Astrocyte of the cerebellum (primary cell): ENCODE data around the gene NUDT14.

Experiments used
- DNase-seq: peaks from one replicate; pipeline ENCODE4 v3.0.0-alpha.2; 2011; ENCODE audit warnings: low read depth
- H3K4me3 ChIP-seq: 2 replicates; pipeline ENCODE4 v1.5.1; 2011; ENCODE audit warnings: mild to moderate bottlenecking, low read depth, low read length, moderate library complexity
- in situ Hi-C: cut with HindIII; loops from 2 replicates; pipeline ENCODE4 v1.10.0; 2017; ENCODE audit warnings: low sequenced_read_pairs
- TF ChIP-seq, protein P1 (sequence below): IDR thresholded peaks from 2 replicates; pipeline ENCODE4 v1.5.1; 2012; ENCODE audit warnings: low read length, low read depth, moderate library complexity, mild to moderate bottlenecking; ENCODE audit errors: missing control alignments

The NUDT14 gene

DNA sequence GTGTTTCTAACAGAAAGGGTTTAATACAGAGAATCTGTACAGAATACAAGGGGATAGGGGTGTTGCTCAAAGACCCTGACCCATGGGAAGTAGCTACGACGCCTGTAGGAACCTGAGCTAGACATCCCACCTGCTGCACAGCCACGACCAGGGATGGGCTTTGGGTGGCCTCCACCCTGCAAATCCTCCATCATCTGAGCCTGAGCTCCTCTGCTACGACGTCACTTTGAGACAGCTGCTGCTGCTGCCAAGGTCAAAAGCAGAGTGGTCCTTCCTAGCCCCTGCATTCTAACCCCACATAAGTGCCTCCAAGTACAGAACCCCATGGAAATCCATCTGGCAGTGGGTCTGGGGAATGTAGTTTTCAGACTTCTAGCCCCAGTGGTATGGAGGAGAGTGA is 56.3 kb downstream of the NUDT14 start:
- in situ Hi-C loops: no loop called here
- TF ChIP-seq, protein P1, sequence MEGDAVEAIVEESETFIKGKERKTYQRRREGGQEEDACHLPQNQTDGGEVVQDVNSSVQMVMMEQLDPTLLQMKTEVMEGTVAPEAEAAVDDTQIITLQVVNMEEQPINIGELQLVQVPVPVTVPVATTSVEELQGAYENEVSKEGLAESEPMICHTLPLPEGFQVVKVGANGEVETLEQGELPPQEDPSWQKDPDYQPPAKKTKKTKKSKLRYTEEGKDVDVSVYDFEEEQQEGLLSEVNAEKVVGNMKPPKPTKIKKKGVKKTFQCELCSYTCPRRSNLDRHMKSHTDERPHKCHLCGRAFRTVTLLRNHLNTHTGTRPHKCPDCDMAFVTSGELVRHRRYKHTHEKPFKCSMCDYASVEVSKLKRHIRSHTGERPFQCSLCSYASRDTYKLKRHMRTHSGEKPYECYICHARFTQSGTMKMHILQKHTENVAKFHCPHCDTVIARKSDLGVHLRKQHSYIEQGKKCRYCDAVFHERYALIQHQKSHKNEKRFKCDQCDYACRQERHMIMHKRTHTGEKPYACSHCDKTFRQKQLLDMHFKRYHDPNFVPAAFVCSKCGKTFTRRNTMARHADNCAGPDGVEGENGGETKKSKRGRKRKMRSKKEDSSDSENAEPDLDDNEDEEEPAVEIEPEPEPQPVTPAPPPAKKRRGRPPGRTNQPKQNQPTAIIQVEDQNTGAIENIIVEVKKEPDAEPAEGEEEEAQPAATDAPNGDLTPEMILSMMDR: no peak
- H3K4me3 ChIP-seq: no peak overlapping the region
- no peak for DNase-seq

DNA sequence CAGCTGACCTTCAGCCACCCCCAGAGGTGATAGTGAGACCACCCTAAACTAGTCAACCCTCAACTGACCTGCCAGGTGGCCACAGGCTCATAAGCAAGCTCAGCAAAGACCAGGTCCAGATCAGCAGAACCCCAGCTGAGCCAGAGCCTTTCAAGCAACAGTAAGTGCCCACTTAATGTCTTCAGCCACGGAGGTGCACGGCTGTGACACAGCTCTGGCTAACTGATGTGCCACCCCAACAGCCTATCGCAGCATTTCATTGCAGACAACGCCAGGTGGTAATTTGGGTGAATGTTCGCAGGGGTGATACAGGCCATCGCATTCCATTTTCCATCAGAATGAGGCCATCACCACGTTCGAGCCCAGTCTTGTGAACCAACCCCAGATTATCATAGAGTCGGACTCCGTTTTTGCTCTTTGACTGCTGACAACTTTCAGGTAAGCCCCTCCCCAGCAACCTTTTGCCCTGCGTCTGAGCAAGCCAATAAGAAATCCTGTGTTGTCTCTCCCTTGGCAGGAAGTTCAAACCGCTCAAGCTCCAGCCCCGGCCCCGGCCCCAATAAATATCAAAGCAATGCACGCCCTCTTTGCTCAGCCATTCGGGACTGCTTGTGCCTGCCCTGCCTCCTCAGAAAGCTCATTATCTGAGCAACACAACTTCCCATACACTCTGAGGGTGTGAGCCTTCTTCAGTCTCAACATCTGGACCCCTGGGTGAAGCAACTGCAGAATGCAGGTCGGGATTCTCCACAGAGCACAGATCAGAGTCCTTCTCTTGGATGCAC is 56.9 kb downstream of the NUDT14 start:
- TF ChIP-seq, protein P1: no peak
- no peak overlapping the region for H3K4me3 ChIP-seq
- in situ Hi-C loops: no loop called here
- no peak for DNase-seq

DNA sequence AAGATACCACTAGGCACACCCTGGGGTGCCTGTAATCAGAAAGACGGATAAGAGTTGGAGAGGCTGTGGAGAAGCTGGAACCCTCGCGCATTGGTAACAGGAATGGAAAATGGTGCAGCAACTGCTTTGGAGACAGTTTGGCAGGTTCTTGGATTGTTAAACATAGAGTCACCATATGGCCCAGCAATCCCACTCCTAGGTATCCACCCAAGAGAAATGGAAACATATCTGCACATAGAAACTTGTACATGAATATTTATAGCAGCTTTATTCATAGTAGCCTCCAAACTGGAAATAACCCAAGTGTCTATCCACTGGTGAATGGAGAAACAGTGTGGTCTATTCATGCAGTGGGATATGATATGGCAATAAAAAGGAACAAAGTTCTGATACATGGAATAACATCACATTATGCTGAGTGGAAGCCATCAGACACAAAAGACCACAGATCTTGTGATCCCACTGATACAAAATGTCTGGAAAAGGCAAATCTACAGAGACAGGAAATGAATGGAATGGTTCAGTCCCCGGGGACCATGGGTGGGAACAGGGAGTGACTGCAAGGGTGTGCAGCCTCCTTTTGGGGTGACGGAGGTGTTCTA is 57.9 kb downstream of the NUDT14 start:
- H3K4me3 ChIP-seq: no peak overlapping the region
- in situ Hi-C loops: no loop called here
- TF ChIP-seq, protein P1: no peak
- no peak for DNase-seq
